GM12878 (cell line): Measurements from ENCODE around the gene GH2. TPM values are rescaled to one million over a fixed set of nuclear protein-coding genes. Genes with fewer than 3 reads are reported as not detected.

ENCODE experiments used
- CREB1 ChIP-seq: IDR thresholded peaks from 2 replicates; pipeline ENCODE4 v1.6.1; 2012; ENCODE audit warnings: low read depth, mild to moderate bottlenecking, inconsistent platforms
- E2F4 ChIP-seq: IDR thresholded peaks from 2 replicates; pipeline ENCODE4 v1.6.1; 2012; ENCODE audit warnings: low read depth, low read length, improper control_type of control experiment
- FOXM1 ChIP-seq: IDR thresholded peaks from 2 replicates; pipeline ENCODE4 v1.6.1; 2012; ENCODE audit warnings: low read depth, mild to moderate bottlenecking, inconsistent platforms, low read length, moderate library complexity
- KLF5 ChIP-seq: fragments of 450-650 bp; IDR thresholded peaks from 2 replicates; pipeline ENCODE4 v1.6.1; 2014; ENCODE audit warnings: mild to moderate bottlenecking; ENCODE audit not compliant: partially characterized antibody
- MTA2 ChIP-seq: fragments of 450-650 bp; IDR thresholded peaks from 2 replicates; pipeline ENCODE4 v1.6.1; 2016; ENCODE audit warnings: low read depth, mild to moderate bottlenecking, moderate library complexity
- PAX5 ChIP-seq: IDR thresholded peaks from 2 replicates; pipeline ENCODE4 v1.6.1; 2011; ENCODE audit warnings: low read depth, low read length, borderline replicate concordance
- SIN3A ChIP-seq: IDR thresholded peaks from 2 replicates; pipeline ENCODE4 v1.6.1; 2012; ENCODE audit warnings: low read depth, low read length, improper control_type of control experiment
- SP1 ChIP-seq: IDR thresholded peaks from one replicate; pipeline ENCODE4 v1.6.1; 2011; ENCODE audit warnings: low read depth, low read length
- SREBF2 ChIP-seq: IDR thresholded peaks from 2 replicates; pipeline ENCODE4 v1.6.1; 2012; ENCODE audit warnings: mild to moderate bottlenecking, low read length
- polyA plus RNA-seq, 11 experiments: library from polyadenylated mRNA; depleted of rRNA in 4 of 11; unstranded in 6 of 11; stranded (reverse) in 5 of 11; fragments of >200 nt; fragmentation: Nextera tagmentation in 4 of 11; fragmentation: Illumina TruSeq in 1 of 11; extraction: Ambion mirVana in 4 of 11; extraction: Trizol in 1 of 11; gene quantifications; 1 replicate in 1 of 11; 2 replicates in 10 of 11; pipeline versions ENCODE4 v1.2.1 to v1.2.3, GENCODE V29; 2011 to 2016; ENCODE audit warnings: inconsistent platforms in 2 of 11, missing spikeins in 2 of 11, low read depth in 1 of 11
- total RNA-seq, 4 experiments: library from RNA; depleted of rRNA in 3 of 4; stranded (reverse); fragments of >200 nt in 3 of 4; fragmentation: Illumina TruSeq in 1 of 4; extraction: Trizol in 1 of 4; gene quantifications; 2 replicates each; pipeline versions ENCODE4 v1.2.1 to v1.2.3, GENCODE V29; 2013 to 2021
- TF ChIP-seq, protein P1 (sequence below): fragments of 450-650 bp; conservative IDR thresholded peaks from 2 replicates; pipeline ENCODE4 v1.6.1; 2017; ENCODE audit warnings: mild to moderate bottlenecking, moderate library complexity
- TF ChIP-seq, protein P2 (sequence below): IDR thresholded peaks from 2 replicates; pipeline ENCODE4 v1.6.1; 2012; ENCODE audit warnings: improper control_type of control experiment, low read depth, low read length; ENCODE audit not compliant: insufficient replicate concordance
- TF ChIP-seq, protein P3 (sequence below): IDR thresholded peaks from 2 replicates; pipeline ENCODE4 v1.6.1; 2011; ENCODE audit warnings: low read depth, low read length, improper control_type of control experiment, borderline replicate concordance

Gene GH2
- total and polyA plus RNA-seq, 10 of the 15 experiments (the other 5 are each of a cell fraction or from before 2014, with no cell fraction given) = not detected

DNA sequence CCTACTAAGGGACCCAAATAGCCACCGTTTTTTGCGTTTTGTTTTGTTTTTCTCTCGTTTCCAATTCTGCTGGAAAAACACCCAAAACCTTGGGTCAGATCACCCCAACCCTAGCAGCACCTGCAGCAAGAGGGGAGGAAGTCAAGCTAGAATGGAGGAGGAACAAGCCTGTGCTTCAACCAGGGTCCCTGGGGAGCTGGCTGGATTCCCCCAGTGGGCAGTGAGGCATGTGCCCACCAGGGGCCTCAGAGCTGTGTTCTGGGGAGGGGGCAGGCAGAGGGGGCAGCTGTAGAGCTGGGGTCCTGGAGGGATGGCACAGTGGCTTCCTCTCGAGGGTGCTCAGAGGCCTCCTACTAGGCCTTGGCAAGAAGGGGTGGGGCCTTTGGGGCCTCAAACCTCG lies 43.9 kb upstream of the GH2 start (continued):
- TF ChIP-seq, protein P1, sequence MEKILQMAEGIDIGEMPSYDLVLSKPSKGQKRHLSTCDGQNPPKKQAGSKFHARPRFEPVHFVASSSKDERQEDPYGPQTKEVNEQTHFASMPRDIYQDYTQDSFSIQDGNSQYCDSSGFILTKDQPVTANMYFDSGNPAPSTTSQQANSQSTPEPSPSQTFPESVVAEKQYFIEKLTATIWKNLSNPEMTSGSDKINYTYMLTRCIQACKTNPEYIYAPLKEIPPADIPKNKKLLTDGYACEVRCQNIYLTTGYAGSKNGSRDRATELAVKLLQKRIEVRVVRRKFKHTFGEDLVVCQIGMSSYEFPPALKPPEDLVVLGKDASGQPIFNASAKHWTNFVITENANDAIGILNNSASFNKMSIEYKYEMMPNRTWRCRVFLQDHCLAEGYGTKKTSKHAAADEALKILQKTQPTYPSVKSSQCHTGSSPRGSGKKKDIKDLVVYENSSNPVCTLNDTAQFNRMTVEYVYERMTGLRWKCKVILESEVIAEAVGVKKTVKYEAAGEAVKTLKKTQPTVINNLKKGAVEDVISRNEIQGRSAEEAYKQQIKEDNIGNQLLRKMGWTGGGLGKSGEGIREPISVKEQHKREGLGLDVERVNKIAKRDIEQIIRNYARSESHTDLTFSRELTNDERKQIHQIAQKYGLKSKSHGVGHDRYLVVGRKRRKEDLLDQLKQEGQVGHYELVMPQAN = no peak
- TF ChIP-seq KLF5 (no peak), SP1 (no peak), SIN3A (no peak), PAX5 (no peak), MTA2 (peak; percentile 45), SREBF2 (no peak), CREB1 (no peak), FOXM1 (no peak), E2F4 (no peak)
- TF ChIP-seq, protein P2, sequence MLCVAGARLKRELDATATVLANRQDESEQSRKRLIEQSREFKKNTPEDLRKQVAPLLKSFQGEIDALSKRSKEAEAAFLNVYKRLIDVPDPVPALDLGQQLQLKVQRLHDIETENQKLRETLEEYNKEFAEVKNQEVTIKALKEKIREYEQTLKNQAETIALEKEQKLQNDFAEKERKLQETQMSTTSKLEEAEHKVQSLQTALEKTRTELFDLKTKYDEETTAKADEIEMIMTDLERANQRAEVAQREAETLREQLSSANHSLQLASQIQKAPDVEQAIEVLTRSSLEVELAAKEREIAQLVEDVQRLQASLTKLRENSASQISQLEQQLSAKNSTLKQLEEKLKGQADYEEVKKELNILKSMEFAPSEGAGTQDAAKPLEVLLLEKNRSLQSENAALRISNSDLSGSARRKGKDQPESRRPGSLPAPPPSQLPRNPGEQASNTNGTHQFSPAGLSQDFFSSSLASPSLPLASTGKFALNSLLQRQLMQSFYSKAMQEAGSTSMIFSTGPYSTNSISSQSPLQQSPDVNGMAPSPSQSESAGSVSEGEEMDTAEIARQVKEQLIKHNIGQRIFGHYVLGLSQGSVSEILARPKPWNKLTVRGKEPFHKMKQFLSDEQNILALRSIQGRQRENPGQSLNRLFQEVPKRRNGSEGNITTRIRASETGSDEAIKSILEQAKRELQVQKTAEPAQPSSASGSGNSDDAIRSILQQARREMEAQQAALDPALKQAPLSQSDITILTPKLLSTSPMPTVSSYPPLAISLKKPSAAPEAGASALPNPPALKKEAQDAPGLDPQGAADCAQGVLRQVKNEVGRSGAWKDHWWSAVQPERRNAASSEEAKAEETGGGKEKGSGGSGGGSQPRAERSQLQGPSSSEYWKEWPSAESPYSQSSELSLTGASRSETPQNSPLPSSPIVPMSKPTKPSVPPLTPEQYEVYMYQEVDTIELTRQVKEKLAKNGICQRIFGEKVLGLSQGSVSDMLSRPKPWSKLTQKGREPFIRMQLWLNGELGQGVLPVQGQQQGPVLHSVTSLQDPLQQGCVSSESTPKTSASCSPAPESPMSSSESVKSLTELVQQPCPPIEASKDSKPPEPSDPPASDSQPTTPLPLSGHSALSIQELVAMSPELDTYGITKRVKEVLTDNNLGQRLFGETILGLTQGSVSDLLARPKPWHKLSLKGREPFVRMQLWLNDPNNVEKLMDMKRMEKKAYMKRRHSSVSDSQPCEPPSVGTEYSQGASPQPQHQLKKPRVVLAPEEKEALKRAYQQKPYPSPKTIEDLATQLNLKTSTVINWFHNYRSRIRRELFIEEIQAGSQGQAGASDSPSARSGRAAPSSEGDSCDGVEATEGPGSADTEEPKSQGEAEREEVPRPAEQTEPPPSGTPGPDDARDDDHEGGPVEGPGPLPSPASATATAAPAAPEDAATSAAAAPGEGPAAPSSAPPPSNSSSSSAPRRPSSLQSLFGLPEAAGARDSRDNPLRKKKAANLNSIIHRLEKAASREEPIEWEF = no peak
- TF ChIP-seq, protein P3, sequence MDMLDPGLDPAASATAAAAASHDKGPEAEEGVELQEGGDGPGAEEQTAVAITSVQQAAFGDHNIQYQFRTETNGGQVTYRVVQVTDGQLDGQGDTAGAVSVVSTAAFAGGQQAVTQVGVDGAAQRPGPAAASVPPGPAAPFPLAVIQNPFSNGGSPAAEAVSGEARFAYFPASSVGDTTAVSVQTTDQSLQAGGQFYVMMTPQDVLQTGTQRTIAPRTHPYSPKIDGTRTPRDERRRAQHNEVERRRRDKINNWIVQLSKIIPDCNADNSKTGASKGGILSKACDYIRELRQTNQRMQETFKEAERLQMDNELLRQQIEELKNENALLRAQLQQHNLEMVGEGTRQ = no peak
